Endothelial cell (in vitro differentiated cells): ENCODE data around the gene SLC39A12. TPM values are rescaled to one million over a fixed set of nuclear protein-coding genes. Genes with fewer than 3 reads are reported as not detected.

Experiments
- DNase-seq: peaks from one replicate; pipeline ENCODE4 v3.0.0; 2021; ENCODE audit warnings: low spot score
- H3K27ac Mint-ChIP-seq: one replicate; pipeline ENCODE4 v1.8.0; 2021; ENCODE audit warnings: mixed read lengths, inconsistent platforms; ENCODE audit not compliant: unreplicated experiment
- H3K27me3 Mint-ChIP-seq: one replicate; pipeline ENCODE4 v1.8.0; 2021; ENCODE audit warnings: mild to moderate bottlenecking, moderate library complexity, mixed read lengths, inconsistent platforms; ENCODE audit not compliant: unreplicated experiment
- H3K36me3 Mint-ChIP-seq: one replicate; pipeline ENCODE4 v1.8.0; 2021; ENCODE audit warnings: mild to moderate bottlenecking, low read depth, mixed read lengths, inconsistent platforms; ENCODE audit not compliant: unreplicated experiment
- H3K4me1 Mint-ChIP-seq: one replicate; pipeline ENCODE4 v1.8.0; 2021; ENCODE audit warnings: mild to moderate bottlenecking, mixed read lengths, inconsistent platforms; ENCODE audit not compliant: unreplicated experiment
- H3K4me3 Mint-ChIP-seq: one replicate; pipeline ENCODE4 v1.8.0; 2021; ENCODE audit warnings: mild to moderate bottlenecking, mixed read lengths, inconsistent platforms; ENCODE audit not compliant: unreplicated experiment
- H3K9me3 Mint-ChIP-seq: one replicate; pipeline ENCODE4 v1.8.0; 2021; ENCODE audit warnings: mixed read lengths, inconsistent platforms; ENCODE audit not compliant: unreplicated experiment
- total RNA-seq: library from RNA; stranded (reverse); fragmentation: NEBNext Ultra II Directional; extraction: Animal tissue kit (Norgen Biotek cat#: 25700); gene quantifications from one replicate; pipeline ENCODE4 v1.2.1, GENCODE V29; 2021; ENCODE audit not compliant: unreplicated experiment
- TF ChIP-seq, protein P1 (sequence below): fragments of 200-600 bp; sonication (generic); IDR thresholded peaks from one replicate; pipeline ENCODE4 v1.5.0; 2021; ENCODE audit warnings: antibody characterized with exemption; ENCODE audit not compliant: unreplicated experiment

SLC39A12 gene
- total RNA-seq, 1 donor from 2014 or later = 0.10 TPM

DNA sequence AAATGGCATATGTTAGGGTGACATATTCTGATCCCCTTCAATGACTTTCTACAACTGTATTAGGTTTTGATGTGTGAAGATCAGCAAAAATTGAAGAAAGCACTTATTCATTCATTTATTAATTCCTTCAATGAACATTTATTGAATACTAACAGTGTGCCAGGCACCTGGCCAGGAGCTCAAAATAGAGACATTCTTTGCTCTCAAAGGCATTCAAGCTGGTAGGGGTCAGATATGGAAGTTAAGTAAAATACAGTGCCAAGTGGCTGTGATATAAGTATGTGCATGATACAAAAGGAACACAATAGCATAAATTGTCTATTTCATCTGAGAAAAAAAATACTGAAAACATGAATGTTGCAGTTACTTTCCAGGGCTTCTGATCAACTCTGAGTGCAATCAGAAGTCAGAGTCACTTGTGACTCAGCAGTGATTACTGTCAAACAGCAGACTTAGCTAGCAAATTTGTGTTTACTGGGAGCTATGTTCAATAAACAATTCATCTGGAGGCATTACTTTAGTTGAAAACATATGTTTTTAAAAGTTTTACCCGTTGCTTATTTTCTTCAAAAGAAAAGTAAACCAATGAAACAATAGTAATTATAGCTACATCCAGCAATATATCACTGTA lies 128.1 kb downstream of the SLC39A12 start:
- DNase-seq = no peak
- TF ChIP-seq, protein P1, sequence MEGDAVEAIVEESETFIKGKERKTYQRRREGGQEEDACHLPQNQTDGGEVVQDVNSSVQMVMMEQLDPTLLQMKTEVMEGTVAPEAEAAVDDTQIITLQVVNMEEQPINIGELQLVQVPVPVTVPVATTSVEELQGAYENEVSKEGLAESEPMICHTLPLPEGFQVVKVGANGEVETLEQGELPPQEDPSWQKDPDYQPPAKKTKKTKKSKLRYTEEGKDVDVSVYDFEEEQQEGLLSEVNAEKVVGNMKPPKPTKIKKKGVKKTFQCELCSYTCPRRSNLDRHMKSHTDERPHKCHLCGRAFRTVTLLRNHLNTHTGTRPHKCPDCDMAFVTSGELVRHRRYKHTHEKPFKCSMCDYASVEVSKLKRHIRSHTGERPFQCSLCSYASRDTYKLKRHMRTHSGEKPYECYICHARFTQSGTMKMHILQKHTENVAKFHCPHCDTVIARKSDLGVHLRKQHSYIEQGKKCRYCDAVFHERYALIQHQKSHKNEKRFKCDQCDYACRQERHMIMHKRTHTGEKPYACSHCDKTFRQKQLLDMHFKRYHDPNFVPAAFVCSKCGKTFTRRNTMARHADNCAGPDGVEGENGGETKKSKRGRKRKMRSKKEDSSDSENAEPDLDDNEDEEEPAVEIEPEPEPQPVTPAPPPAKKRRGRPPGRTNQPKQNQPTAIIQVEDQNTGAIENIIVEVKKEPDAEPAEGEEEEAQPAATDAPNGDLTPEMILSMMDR = no peak
- H3K9me3 Mint-ChIP-seq = no peaks in the 10 kb centered on the region
- H3K4me1 Mint-ChIP-seq = peaks cover 11% of the 10 kb centered on the region
- H3K4me3 Mint-ChIP-seq = no peak overlapping the region
- peaks cover 2% of the 10 kb centered on the region for H3K27me3 Mint-ChIP-seq
- H3K36me3 Mint-ChIP-seq = no peaks in the 10 kb centered on the region
- H3K27ac Mint-ChIP-seq = no peak overlapping the region

DNA sequence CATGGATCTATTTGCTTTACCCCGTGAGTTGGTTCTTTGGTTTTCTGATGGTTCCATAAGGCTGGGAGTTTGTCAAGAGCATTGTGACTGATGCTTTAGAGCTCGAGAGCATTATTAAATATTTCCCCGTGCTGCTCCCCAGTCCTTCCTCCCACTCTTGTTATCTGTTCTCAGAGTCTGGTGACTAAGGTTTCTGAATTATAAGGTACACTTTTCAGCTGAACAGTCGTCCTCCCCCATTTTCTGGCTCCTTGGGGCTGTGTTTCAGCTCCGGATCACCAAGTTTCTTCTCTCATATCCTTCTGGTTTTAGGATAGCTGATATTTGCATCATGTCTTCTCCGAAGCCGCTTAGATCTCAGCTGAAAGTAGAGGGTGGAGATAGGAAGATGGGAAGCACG lies 130.7 kb downstream of the SLC39A12 start:
- H3K9me3 Mint-ChIP-seq = no peaks in the 10 kb centered on the region
- no peak for DNase-seq
- H3K36me3 Mint-ChIP-seq = no peaks in the 10 kb centered on the region
- H3K27me3 Mint-ChIP-seq = peaks cover 2% of the 10 kb centered on the region
- TF ChIP-seq, protein P1 = no peak
- H3K4me1 Mint-ChIP-seq = peaks cover 13% of the 10 kb centered on the region
- H3K4me3 Mint-ChIP-seq = no peak overlapping the region
- H3K27ac Mint-ChIP-seq = no peak overlapping the region

DNA sequence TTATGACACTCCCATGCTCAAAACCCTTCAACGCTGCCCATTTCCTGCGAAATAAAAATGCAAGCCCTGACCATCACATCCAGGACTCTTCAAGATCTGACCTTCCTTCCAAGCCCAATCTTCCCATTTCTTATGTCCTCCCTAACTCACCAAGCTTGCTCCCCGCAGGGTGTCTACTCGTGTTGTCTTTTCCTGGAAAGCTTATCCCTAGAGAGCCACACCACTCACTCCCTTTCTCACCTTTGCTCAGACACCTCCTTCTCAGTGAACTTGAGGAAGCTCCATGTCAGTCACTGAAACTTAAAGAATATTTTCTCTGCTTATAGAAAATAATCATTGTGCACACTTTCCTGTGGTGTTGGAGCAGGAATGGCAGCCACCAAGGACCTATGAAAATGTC lies 134.1 kb downstream of the SLC39A12 start:
- no peak overlapping the region for H3K4me3 Mint-ChIP-seq
- no peaks in the 10 kb centered on the region for H3K9me3 Mint-ChIP-seq
- TF ChIP-seq, protein P1 = no peak
- no peak overlapping the region for H3K27ac Mint-ChIP-seq
- H3K4me1 Mint-ChIP-seq = peaks cover 8% of the 10 kb centered on the region
- no peaks in the 10 kb centered on the region for H3K36me3 Mint-ChIP-seq
- no peak for DNase-seq
- H3K27me3 Mint-ChIP-seq = peaks cover 2% of the 10 kb centered on the region

DNA sequence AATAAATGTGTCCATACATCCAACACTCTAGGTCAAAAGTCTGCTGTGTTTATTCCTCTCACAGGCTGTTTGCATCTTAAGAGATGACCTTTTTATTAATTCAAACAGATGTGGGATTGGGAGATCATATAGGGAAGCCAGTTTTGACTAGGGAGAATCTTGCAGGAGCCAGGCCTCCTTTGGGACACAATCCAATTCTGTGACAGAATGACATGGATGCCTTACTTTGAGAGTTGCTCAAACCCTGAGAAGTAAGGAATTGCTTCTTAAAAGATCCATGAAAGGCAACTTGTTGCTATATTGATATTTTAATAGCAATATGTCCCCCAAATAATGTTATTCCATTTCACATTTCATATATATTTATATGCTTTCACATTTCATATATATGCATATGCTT lies 135.0 kb downstream of the SLC39A12 start:
- Mint-ChIP-seq H3K27ac (no peak overlapping the region), H3K4me3 (no peak overlapping the region), H3K36me3 (no peaks in the 10 kb centered on the region), H3K27me3 (no peaks in the 10 kb centered on the region), H3K4me1 (peaks cover 8% of the 10 kb centered on the region), H3K9me3 (no peaks in the 10 kb centered on the region)
- DNase-seq = no peak
- TF ChIP-seq, protein P1 = no peak

DNA sequence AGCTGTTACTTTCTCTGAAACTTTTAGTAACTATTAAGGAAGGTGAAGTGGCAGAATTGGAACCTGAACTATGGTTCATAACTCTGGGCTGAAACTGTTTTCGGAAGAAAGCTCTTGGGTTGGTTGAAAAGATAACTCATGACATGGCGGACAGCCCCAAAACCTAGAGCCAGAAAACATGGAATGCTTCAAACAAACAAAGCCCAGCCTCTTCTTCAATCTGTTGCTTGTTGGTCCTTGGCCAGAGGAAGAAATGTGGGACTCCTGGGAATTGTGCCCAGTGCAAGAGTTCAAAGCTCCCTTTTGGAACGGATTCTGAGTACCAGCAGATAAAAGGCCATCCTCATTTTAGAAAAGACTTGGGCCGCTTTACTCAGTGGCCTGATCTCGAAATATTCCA lies 135.6 kb downstream of the SLC39A12 start:
- peaks cover 8% of the 10 kb centered on the region for H3K4me1 Mint-ChIP-seq
- no peak for DNase-seq

More for the DNA sequence above, 135.6 kb downstream of the SLC39A12 start:
- H3K9me3 Mint-ChIP-seq = no peaks in the 10 kb centered on the region
- H3K36me3 Mint-ChIP-seq = no peaks in the 10 kb centered on the region
- H3K27me3 Mint-ChIP-seq = no peaks in the 10 kb centered on the region
- no peak overlapping the region for H3K4me3 Mint-ChIP-seq
- TF ChIP-seq, protein P1 = no peak
- no peak overlapping the region for H3K27ac Mint-ChIP-seq

Other genes with a start within 250 kb of the SLC39A12 start
- gene TMEM236, start 199.7 kb upstream of the SLC39A12 start, total RNA-seq = 0.05 TPM
- gene MRC1, start 142.6 kb upstream of the SLC39A12 start, total RNA-seq = 35.7 TPM
- 1.5 TPM for gene CACNB2, start 188.5 kb downstream of the SLC39A12 start, total RNA-seq